Fibroblast of lung (primary cell): Measurements from ENCODE around the gene GRIK4.

ENCODE experiments used
- EZH2 ChIP-seq: IDR thresholded peaks from 2 replicates; pipeline ENCODE4 v1.5.1; 2012; ENCODE audit warnings: low read length, control low read depth, mild to moderate bottlenecking; ENCODE audit errors: missing control alignments
- TF ChIP-seq, protein P1 (sequence below), 2 donors: IDR thresholded peaks in 1 of 2; conservative IDR thresholded peaks in 1 of 2; 1 replicate in 1 of 2; 2 replicates in 1 of 2; pipeline ENCODE4 v1.5.1; 2011 to 2012; ENCODE audit warnings: low read length in 2 of 2, control low read depth in 1 of 2, inconsistent platforms in 1 of 2, low read depth in 1 of 2, mild to moderate bottlenecking in 1 of 2

GRCh38 chr11:120884154-120885020, 372.8 kb downstream of the GRIK4 start:
- TF ChIP-seq, protein P1, sequence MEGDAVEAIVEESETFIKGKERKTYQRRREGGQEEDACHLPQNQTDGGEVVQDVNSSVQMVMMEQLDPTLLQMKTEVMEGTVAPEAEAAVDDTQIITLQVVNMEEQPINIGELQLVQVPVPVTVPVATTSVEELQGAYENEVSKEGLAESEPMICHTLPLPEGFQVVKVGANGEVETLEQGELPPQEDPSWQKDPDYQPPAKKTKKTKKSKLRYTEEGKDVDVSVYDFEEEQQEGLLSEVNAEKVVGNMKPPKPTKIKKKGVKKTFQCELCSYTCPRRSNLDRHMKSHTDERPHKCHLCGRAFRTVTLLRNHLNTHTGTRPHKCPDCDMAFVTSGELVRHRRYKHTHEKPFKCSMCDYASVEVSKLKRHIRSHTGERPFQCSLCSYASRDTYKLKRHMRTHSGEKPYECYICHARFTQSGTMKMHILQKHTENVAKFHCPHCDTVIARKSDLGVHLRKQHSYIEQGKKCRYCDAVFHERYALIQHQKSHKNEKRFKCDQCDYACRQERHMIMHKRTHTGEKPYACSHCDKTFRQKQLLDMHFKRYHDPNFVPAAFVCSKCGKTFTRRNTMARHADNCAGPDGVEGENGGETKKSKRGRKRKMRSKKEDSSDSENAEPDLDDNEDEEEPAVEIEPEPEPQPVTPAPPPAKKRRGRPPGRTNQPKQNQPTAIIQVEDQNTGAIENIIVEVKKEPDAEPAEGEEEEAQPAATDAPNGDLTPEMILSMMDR (conservative IDR thresholded peaks at IDR 0.05 in 1 of 2, IDR thresholded peaks at IDR 0.05 in 1 of 2; ENCODE audit: low read depth in 1 of 2, low read length in 2 of 2) = no peak
- TF ChIP-seq EZH2 = no peak
